GM19397 (cell line): Measurements from ENCODE around the gene ABHD17B.

Source experiments
- ATAC-seq: cut with Tn5 transposase; IDR thresholded peaks from one replicate; pipeline ENCODE4 v1.9.1; 2021; ENCODE audit warnings: mild to moderate bottlenecking, moderate library complexity; ENCODE audit not compliant: unreplicated experiment

The ABHD17B gene

GRCh38 chr9:71822935-71823334, 88.1 kb downstream of the ABHD17B start:
- ATAC-seq = no peak

DNA sequence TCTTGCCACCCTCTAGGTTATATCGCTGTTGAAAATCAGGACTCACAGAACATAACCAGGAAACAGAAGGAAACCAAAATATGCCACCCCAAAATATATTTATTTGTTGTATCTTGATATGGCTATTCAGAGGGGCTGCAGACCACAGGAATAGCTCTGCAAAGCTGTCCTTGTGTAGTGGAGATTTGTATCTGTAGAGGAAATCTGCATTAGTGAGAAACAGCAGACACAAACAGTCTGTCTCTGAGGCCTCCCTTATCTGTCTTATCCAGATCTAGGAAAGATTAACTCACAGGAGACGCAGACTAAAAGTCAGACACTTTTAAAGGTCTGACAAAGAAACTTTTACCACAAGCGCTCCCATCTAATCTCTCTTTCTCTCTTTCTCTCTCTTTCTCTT, 88.5 kb downstream of the ABHD17B start:
- ATAC-seq = no peak

DNA sequence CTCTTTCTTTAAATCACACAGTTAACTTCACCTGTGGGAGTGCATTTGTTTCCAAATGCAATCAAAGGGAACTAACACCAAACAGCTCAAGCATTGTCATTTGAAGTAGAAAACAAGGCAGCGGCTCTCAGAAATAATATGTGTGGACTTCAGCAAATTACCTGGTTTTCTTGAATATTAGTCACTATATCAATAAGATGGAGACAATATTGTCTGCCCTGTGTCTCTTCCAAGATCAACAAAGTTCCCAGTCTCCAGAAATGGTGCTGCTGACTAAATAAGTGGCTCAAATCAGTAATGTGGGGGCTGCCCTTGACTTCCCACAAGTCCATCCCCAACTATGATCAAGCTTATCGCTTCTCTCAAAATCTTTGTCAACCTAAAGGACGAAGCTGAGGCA, 89.6 kb downstream of the ABHD17B start:
- no peak for ATAC-seq

- ATAC-seq = no peak
These were observed 90.5 kb downstream of the ABHD17B start for GRCh38 chr9:71820403-71820921.

- ATAC-seq = no peak
These were observed 91.8 kb downstream of the ABHD17B start for GRCh38 chr9:71819115-71819739.

- no peak for ATAC-seq
These were observed 94.0 kb downstream of the ABHD17B start for GRCh38 chr9:71816916-71817451.
